Fibroblast of gingiva (primary cell): Measurements from ENCODE around the gene CAPZB.
A peak's percentile ranks its signal among the peaks of the same experiment; 100 is the strongest.

Experiments
- DNase-seq: peaks from one replicate; pipeline ENCODE4 v3.0.0-alpha.2; 2011; ENCODE audit warnings: low read depth

Gene CAPZB

GRCh38 chr1:19448491-19449439, 36.6 kb downstream of the CAPZB start:
- DNase-seq, result peak; percentile 97

DNA sequence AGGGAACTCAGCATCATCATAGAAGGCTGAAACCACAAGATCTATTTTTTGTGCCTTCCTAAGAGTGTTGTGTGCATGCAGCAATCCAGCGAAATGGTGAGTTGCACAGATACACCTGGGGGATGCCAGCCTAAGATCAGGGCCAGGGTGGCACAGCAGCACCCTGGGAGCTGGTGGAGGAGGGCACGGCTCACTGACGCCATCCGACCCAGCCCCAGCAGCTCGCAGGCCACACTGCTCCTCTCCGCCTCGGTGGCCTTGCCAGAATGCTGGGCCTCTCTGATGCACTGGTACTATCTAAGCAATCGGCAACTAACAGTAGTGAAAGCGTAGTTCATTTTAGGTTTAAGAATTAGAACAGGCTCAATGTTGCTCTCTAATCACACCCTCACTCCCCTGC, 37.8 kb downstream of the CAPZB start:
- no peak for DNase-seq

- peak; percentile 55 for DNase-seq
These were observed 39.7 kb downstream of the CAPZB start for GRCh38 chr1:19445417-19446342.

DNA sequence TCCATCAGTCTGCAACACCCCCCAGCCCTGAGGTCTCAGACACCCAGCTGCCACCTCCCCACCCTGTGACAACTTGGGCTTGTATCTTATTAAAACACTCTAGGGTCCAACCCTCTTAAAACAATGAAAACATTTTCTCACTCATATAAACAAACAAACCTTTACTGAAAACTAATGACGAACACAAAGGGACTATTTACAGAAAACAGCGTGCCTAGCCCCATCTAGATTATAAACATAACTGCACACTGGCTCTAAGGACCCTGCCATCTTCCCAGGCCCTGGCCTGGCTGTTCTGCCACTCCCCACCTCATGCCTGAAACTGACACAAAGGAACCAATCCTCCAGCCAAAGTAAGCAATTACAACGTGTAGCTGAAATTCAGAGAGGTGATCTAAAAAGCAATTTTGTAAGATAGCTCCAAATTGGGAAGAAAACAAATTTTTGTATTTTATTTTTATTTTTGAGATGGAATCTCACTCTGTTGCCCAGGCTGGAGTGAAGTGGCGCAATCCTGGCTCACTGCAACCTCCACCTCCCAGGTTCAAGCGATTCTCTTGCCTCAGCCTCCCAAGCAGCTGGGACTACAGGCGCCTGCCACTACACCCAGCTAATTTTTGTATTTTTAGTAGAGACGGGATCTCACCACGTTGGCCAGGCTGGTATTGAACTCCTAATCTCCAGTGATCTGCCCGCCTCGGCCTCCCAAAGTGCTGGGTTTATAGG, 40.9 kb downstream of the CAPZB start:
- DNase-seq, result no peak

GRCh38 chr1:19443326-19443725, 42.0 kb downstream of the CAPZB start:
- DNase-seq, result no peak

DNA sequence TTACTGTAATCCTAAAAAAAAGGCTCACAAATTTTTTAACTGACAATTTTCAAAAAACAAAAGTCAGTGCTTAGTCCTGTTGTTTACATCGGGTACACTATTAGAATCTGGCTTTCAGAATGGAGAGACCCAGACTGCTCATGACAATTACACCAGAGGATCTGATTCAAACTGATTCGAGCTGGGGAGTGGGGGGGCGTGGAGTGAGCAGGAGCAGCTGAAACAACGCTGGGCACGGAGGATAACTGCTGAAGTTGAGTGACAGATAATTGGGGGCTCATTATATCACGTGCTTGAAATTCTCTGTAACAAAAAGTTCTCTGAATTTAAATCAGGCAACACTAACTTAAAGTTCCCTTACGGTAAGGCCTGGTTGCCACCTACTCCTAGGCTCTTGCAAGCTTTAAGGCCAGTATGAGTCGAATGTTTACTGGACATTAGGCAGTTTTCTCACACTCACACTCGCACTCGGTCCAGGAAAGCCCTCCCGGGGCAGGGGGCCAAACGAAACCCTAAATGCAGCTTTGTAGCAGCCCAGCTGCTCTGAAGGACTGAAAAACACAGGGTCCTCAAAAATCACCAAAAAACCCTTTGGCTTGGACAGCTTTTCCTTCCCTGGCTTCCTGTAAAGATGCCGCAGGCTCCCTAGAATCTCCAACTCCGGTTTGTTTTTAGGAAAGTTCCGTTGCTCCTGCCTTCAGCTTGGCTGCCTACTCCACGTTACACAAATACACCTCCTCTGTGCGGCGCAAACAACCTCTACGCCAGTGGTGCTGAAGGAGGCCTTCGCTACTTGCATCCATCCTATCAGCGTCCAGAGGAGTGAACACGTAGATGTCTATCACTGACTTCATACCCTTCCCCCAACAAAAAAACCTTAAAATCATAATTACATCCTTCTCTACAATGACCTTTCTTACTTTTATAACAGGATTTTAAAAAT, 42.9 kb downstream of the CAPZB start:
- no peak for DNase-seq

DNA sequence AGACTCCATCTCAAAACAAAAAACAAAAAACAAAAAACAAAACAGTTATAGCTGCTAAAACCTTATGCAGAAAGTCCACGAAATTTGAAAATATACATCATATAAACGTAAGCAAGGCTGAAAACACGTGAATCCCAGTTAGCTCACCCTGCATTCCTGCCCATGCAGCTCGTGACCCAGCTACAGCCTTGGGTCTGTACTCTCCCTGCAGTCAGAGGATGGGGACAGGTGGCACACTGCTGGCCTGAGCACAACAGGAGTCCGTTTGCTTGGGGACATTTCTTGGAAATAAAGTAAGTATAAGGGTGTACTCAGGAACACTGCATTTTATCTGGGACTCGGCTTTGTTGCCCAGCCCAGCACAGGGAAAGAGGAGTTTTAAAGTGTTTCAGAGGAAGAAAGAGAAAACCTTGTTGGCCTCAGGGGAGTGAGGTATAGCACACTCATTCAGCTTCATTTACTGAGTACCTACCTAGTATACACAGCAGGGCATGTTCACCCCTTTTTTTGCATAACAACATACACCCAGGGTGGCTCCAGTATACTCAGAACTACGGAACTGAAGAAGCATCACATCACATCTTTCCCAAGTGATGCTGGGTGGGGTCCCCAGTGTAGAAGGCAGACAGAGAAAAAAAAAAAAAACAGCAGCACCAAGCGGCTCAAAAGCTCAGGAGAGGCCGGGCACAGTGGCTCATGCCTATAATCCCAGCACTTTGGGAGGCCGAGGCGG, 44.1 kb downstream of the CAPZB start:
- no peak for DNase-seq

GRCh38 chr1:19439464-19440171, 45.7 kb downstream of the CAPZB start:
- DNase-seq, result no peak

DNA sequence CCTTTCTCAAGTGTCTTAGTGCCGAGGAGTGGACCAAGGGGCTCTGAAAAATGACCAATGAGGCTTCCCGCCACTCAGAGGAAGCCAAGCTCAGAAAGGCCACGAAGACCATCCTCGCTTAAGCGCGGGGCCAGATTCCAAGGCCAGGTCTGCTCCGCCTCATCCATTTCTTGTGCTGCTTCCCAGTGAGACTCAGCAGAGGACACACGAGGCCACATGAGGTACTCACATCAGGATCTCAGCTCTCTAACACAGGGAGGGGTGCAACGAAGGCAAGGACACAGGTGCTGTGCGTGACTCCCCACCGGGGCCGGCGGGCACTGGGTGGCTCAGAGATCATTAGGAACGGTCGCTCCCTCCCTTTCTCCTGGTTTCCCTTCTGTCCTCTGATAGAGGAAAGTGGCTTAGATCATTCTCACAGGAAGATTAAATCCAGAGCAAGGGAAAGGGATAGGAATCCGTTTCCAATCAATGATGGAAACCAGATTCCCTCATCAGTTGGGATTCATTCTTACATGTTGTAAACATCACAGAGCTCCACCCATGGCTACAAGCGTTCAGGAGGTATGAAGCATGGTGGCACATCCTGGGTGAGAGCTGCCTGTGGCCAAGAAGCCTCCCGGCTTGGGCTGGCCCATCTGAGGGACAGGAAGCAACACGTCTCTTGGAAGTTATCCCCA, 46.7 kb downstream of the CAPZB start:
- DNase-seq, result no peak

DNA sequence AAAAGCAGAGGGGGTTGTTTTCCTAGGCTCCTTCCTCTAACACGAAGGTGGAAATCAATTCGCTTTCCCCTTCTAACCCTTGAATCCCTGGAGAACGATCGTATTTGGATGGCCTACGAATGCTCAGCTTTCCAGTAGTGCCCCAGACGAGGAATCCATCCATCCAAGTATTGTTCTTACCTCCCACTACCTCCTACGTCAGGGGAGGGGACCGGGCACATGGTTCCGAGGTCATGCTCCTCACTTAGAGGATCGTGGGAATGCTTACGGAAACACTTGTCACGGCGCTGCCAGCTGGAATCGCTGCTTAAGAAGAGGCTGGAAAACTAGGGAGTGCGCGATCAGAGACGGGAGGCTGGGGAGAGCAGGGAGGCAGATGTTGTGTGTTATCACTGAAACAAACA, 47.4 kb downstream of the CAPZB start:
- peak; percentile 54 for DNase-seq

DNA sequence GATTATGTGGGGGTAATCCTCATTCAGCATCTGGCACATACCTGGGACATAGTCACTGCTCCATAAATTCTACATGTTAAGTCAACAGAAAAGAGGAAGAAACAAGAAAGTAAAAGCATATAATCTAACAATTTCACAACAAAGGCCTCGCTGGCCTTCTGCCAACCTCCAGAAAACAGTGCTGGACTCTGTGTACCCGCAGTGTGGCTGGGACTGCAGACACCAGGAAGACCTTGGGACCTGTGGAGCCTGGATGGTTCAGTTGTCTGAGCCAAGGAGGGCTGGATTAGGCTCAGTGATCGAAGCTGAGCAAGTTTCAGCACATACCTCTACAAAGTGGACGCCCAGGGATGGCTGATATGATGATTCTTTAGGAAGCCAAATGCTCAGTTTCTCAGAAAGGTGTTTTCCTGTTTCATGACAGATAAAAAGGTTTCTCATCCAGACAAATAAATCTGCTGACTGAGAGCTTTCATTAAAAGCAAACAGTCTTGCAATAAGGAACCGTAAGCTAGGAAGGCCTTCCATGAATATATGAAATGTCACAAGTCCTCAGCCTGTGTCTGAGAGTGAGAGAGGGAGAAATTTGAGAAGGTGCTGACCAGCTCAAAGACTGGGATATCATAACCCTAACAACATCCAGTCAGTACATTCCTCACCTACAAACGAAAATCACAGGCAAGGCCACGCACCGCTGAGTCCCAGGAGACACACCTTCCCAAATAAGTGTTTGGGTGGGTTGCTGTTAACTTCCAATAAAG, 48.4 kb downstream of the CAPZB start:
- peak; percentile 56 for DNase-seq

- DNase-seq, result peak; percentile 74
These were observed 49.4 kb downstream of the CAPZB start for GRCh38 chr1:19435851-19436455.

- peak; percentile 89 for DNase-seq
These were observed 50.2 kb downstream of the CAPZB start for GRCh38 chr1:19435181-19435580.

DNA sequence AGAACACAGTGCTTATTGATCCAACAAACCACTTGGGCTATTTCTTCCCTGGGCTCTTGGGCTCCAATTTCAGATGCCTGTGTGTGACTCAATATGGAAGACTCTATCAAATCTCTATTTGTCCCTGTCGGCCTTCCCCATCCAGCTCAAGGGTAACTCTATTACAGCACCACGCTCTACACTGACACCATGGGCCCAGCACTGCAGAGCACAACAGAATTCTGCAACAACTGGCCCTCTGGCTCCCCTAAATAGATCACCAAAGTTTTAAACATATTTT, 51.7 kb downstream of the CAPZB start:
- no peak for DNase-seq

DNA sequence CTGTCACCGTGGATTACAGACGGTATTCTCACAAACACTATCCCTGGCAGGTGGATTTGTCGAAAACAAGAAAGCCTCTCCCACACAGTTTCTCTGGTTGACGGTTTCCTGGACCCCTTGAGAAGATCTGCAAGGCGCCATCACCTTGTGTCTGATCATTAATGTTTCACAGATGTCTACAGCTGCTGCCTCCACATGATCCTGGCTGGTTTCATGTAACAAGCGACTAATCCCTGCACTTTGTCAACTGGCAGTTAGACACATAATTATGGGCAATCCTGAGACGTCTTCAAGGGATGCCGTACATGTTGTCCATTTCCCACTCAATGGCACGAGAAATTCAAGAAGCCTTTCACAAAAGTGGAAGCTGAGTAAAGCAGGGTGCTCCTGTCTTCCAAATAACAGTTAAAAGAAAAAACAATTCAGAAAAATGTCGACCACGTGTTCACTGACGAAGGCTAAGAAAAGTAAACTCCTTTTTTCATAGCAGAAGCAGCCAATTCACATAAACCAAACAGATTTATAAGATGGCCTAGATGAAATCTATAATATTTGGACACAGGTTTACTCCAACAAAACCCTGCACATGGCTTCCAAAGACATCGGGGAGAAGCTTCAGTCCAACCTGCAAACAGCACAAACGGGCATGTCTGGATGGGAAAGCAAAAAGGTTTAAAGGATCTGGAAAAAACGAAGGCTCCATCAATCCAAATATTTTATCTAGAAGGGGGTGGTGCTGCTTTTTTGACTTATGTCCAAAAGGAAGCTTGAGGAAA, 52.2 kb downstream of the CAPZB start:
- DNase-seq, result no peak

DNA sequence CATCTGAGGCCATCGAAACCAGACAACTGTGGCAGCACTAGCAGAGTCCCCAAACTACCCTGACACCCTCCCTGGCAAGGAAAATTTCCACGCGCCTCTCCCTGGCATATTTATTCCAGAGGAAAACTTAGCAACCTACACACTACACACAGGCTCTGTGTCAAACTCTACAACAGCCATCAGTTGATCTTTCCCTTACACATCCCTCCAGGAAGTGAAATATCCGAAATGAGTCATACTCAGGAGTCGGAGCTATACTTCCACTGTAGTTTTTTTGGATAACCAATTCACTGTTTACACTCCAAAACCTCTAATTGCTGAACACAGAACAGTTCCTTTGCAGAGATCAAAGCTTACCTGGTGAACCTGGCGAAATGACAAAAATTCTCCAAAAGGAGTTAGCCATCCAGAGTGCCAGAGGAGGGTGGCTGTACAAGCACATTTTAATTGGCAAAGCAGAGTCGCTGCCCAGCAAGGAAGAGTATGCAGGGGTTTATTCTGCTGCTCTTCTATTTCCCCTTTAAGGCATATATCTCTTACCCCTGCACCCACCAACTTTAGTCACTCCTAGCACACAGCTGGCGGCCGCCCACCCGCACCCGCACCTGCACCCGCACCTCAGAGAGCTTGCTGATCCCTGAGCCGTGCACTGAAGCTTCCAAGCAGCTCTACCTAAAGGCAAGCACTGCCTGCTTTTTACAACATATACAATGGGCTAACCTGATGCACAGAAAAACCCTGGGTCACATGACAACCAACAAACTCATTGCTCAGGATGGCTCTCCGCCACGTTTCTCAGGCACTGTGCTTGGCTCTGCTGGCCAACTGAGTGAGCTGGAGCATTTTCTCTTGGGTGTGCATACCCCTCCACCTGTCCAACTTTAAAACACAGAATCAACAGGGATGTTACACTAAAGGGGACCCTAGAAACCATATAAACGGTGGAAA, 54.9 kb downstream of the CAPZB start:
- DNase-seq, result no peak
